ENCODE data around the gene HPCAL4.

The HPCAL4 gene

DNA sequence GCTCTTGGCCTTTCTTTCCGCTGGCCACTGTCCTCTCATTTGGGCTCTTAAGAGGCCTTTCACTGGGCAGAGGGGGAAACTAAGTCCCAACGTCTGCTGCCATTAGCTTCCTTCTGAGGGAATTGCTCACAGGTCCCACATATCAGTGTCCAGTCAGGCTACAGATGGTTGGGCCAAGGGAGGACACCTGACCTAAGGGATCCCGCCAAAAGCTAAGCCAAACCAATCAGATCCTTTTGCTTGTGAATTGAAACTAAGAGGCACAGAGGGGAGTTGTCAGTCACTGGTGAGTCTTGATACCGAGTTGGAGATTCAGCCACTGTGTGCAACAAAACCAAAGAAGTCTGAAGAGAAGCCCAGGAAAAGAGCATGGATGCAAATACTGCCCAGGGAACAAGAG is 13.6 kb downstream of the HPCAL4 start:
- FAIRE-seq (no peak), DNase-seq (ENCODE audit: low spot score) (no peak)

- FAIRE-seq (no peak), DNase-seq (ENCODE audit: low spot score) (no peak)
Observed at GRCh38 chr1:39676948-39677548, 14.2 kb downstream of the HPCAL4 start.

GRCh38 chr1:39675220-39675619 is 16.0 kb downstream of the HPCAL4 start:
- no peak for FAIRE-seq
- DNase-seq (ENCODE audit: low spot score) = no peak

DNA sequence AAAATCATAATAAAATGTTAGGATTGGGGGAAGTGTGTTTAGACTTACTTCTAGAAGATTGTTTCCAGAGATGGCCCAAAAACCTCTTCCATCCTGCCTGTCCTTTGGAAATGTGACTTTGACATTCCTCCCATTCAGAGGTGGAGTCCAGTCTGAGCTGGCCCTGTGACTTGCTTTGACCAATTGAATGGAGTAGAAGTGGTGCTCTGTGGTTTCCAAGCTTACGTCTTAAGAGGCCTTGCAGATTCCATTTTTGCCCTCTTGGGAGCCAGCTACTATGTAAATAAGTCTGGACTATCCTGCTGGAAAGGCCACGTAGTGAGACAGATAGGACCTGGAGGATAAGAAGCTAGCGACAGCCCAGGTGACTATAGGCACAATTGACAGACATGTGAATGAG is 18.0 kb downstream of the HPCAL4 start:
- DNase-seq (ENCODE audit: low spot score) = no peak

GRCh38 chr1:39672551-39672947 is 18.7 kb downstream of the HPCAL4 start:
- FAIRE-seq (no peak), DNase-seq (ENCODE audit: low spot score) (no peak)

More for the DNA sequence above, 18.0 kb downstream of the HPCAL4 start:
- no peak for FAIRE-seq

- DNase-seq (ENCODE audit: low spot score) (no peak), FAIRE-seq (no peak)
Observed at GRCh38 chr1:39671793-39672550, 19.3 kb downstream of the HPCAL4 start, which contains the start of gene NT5C1A. Gene NT5C1A, minus strand, starts transcription at chr1:39672107. Its CDS starts 69 bp downstream, at chr1:39672038.

GRCh38 chr1:39671433-39671792 is 19.8 kb downstream of the HPCAL4 start:
- FAIRE-seq (no peak), DNase-seq (ENCODE audit: low spot score) (no peak)

GRCh38 chr1:39670689-39671088 is 20.5 kb downstream of the HPCAL4 start:
- DNase-seq (ENCODE audit: low spot score) (no peak), FAIRE-seq (no peak)

DNA sequence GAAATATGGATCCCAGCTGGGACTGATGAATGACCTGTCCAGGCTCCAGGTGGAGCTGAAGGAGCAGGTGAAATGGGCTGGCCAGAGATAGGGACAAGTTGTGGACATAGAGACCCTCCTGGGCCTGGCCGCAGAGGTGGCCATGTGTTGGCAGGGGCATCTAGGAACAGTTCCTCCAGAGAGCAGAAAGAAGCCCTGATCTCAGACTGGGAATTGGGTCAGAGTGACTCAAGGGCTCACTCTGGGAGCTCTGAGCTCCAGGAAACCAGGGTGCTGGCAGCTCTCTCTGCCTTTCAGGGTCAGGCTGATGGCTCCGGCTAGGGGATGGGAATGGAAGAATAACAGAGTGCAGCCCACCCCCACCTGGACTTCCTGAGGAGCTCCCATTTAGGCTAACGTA is 22.3 kb downstream of the HPCAL4 start:
- no peak for FAIRE-seq

DNA sequence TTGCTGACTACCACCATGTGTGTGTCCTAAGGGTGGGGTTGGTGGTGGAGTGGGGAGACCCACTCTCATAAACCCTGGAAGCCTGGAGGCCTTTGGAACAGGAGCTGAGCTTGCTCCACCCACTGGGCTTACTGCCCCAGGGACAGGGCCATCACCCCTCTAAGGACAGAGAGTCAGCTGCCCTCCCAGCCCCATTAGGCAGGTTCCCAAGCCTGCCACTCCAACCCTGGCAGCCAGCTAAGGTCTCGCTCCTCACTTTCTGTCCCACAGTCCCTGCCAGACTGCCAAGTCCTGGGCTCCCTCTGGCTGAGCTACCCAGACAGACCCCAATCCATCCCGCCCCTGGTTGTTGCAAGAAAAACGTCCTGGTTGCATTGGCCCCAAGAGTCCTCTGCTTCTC is 23.1 kb downstream of the HPCAL4 start:
- FAIRE-seq (no peak), DNase-seq (ENCODE audit: low spot score) (no peak)

More for the DNA sequence above, 22.3 kb downstream of the HPCAL4 start:
- DNase-seq (ENCODE audit: low spot score) = no peak

DNA sequence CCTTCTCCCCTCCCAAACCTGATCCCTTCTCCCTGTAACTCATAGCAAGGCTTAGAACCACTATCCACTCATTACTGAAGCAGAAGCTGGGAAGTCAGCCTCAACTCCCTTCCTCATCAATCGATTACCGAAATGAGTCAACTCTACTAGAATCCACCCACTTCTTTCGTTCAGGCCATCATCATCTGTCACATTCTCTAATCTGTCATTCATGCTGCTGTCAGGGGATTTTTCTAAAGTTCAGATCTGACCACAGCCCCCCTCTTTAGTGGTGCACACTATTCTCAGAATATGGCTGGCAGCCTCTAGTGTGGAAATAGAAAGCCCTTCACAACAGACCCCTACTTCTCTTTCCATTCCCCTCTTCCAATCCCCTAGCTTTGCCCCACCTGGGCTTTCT is 24.5 kb downstream of the HPCAL4 start:
- FAIRE-seq (no peak), DNase-seq (ENCODE audit: low spot score) (no peak)

DNA sequence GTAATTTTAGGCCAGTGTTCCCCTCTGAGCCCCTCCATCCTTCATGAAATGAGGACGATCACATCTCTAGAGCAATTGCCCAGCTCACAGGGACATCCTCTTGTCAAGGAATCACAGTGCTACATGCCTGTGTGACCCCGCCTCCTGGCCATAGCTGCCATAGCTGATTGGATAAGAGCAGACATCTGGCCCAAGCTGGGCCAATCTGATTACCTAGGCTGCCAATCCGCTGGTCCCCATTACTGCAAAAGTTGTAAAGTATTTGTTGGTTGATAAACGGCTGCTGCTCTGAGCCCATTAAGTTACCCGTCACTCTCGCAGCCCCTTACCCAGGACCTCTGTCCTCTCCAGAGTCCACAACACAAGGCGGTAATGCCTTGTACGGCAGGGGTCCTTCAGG is 27.7 kb downstream of the HPCAL4 start:
- DNase-seq (ENCODE audit: low spot score) = no peak
- FAIRE-seq = no peak

DNA sequence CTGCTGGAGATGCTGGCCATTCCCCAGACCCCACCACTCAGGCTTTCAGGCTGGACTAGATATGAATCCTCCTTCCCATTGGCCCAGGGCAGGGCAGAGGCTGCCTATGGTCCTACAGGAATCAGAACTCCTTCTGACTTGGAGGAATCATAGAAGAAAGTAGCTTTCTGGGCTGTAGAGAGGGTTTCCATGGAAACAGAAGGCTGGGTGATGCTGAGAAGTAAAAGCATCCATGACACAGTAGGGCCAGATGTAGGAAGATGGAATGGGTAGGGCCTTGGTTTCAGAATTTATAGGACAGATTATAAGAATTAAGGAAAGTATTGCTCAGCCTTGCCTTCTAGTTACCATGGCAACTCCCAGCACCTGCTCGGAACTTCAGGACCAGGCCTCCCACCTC is 28.4 kb downstream of the HPCAL4 start:
- no peak for FAIRE-seq
- DNase-seq (ENCODE audit: low spot score) = no peak

DNA sequence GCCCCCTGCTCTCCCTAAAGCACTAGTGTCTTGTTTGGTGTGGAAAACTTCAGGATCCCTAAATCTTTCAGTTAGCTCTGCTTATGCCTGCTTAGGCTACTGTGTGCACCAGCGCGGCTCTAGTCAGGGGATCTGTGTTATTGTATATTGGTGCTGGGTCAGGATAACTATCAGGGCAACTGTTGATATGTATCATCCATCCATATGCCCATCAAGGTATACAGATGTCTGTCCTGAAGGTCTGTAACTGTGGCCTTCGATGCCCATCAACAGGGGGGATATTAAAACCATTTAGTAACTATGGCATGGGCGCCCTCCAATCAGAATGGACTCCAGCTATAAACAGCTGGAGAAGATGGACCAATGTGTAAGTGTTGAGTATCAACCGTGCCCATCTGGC is 31.7 kb downstream of the HPCAL4 start:
- DNase-seq (ENCODE audit: low spot score) (no peak), FAIRE-seq (no peak)

GRCh38 chr1:39659110-39659509 is 32.1 kb downstream of the HPCAL4 start:
- no peak for FAIRE-seq

DNA sequence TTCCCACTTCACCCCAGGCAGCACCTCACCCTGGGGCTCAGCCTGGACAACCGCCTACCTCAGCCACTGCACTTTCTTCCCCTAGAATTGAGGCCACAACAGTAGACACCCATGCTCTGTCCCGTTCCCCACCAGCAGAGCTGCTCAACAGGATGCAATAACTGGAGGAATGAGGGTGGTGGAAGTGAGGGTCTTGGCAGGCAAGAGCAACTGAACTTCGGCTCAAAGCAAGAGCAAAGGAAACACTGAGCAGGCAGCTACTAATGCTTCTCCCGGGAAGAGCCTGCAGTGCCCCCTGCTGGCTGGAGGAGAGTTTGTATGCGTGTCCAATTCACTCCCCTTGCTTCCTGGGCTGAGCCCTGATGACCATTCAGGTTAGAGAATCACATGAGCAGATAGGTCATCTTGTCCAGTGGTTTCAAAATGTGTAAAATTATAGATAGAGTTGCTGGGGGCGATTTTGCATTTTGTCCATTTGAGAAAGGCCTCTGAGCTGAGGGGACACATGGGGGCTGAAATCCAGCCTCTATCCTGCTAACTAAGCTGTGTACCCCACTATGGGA is 33.2 kb downstream of the HPCAL4 start:
- FAIRE-seq (no peak), DNase-seq (ENCODE audit: low spot score) (peak; percentile 35)

More at GRCh38 chr1:39659110-39659509, 32.1 kb downstream of the HPCAL4 start:
- no peak for DNase-seq (ENCODE audit: low spot score)

GRCh38 chr1:39657402-39657801 is 33.8 kb downstream of the HPCAL4 start:
- no peak for FAIRE-seq

GRCh38 chr1:39656391-39656790 is 34.8 kb downstream of the HPCAL4 start:
- DNase-seq (ENCODE audit: low spot score) = no peak
- no peak for FAIRE-seq

More at GRCh38 chr1:39657402-39657801, 33.8 kb downstream of the HPCAL4 start:
- no peak for DNase-seq (ENCODE audit: low spot score)

DNA sequence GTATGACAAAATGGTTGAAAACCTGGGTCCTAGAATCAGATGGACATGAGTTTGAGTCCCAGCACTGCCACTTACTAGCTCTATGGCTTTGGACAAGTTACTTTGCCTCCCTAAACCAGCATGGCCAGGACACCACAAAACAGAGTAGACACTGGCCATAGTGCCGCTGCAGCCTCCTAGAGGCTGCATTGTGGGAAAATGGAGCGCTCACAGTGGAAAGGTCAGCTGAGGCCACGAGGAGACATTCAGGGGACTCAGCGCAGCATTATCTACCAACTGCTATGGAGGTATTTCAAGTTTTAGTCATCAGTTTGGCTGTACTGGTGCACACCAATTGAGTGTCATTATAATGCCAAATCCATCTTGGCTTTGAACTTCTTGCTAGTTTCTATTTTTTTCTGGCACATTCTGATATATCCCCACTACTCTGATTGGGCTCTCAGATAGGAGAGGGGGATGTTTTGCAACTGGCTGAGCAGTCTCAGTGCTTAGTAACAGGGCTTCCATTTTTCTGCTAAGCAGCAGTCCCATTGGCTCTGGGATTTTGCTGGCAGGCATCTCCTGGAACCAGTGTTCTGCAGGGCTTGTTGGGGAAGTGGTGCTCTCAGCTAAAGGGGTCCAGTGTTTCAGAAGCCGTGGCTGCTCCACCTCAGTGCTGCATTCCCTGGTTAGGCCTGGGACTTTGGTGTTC is 35.5 kb downstream of the HPCAL4 start:
- DNase-seq (ENCODE audit: low spot score) (no peak), FAIRE-seq (no peak)

DNA sequence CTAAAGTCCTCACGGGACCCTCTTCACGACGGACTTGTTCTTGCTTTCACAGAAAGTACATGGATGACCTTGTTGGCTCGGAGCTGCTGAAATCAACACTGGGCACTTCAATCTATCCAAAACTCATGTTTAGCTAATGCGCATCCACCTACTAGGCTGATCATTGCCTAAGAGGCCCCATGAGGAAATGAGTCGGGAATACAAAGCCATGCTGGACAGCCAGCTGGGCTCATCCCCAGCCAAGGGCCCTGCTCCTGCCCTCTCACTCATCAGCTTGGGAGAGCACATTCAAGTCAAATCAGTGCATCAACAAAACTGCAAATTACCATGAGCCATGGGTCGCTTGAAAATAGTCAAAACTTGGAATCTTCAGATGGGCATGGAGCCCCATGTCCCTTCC is 36.9 kb downstream of the HPCAL4 start:
- FAIRE-seq (no peak), DNase-seq (ENCODE audit: low spot score) (no peak)

GRCh38 chr1:39653546-39654031 is 37.6 kb downstream of the HPCAL4 start:
- FAIRE-seq = no peak
- DNase-seq (ENCODE audit: low spot score) = peak; percentile 50

GRCh38 chr1:39652554-39652953 is 38.7 kb downstream of the HPCAL4 start:
- no peak for FAIRE-seq

More at GRCh38 chr1:39652554-39652953, 38.7 kb downstream of the HPCAL4 start:
- no peak for DNase-seq (ENCODE audit: low spot score)

Measured in RCC 7860 (cell line).